H9 (cell line): Measurements from ENCODE around the gene PAM. TPM values are rescaled to one million over a fixed set of nuclear protein-coding genes. Genes with fewer than 3 reads are reported as not detected.

Experiments used
- DNase-seq: peaks from one replicate; pipeline ENCODE4 v3.0.0-alpha.2; 2017
- H2AFZ ChIP-seq: one replicate; pipeline ENCODE4 v1.6.1; 2013; ENCODE audit warnings: mild to moderate bottlenecking, low read length, control low read depth, moderate library complexity
- H2AK5ac ChIP-seq: 2 replicates; pipeline ENCODE4 v1.6.1; 2013; ENCODE audit warnings: low read length, control low read depth, mixed read lengths; ENCODE audit not compliant: insufficient read length
- H2BK120ac ChIP-seq: one replicate; pipeline ENCODE4 v1.6.1; 2013; ENCODE audit warnings: low read depth, mild to moderate bottlenecking, low read length, control low read depth, inconsistent platforms; ENCODE audit not compliant: poor library complexity, severe bottlenecking
- H2BK12ac ChIP-seq: 2 replicates; pipeline ENCODE4 v1.6.1; 2013; ENCODE audit warnings: low read length, control low read depth, mixed read lengths, low read depth; ENCODE audit not compliant: insufficient read length
- H2BK15ac ChIP-seq: 2 replicates; pipeline ENCODE4 v1.6.1; 2013; ENCODE audit warnings: low read depth, low read length, control low read depth
- H2BK20ac ChIP-seq: one replicate; pipeline ENCODE4 v1.6.1; 2013; ENCODE audit warnings: low read depth, mild to moderate bottlenecking, low read length, control low read depth, inconsistent platforms; ENCODE audit not compliant: poor library complexity, severe bottlenecking
- H2BK5ac ChIP-seq: 2 replicates; pipeline ENCODE4 v1.6.1; 2013; ENCODE audit warnings: low read length, control low read depth, mixed read lengths; ENCODE audit not compliant: insufficient read length
- H3K14ac ChIP-seq: 2 replicates; pipeline ENCODE4 v1.6.1; 2013; ENCODE audit warnings: low read length, control low read depth; ENCODE audit not compliant: insufficient read depth
- H3K18ac ChIP-seq: 2 replicates; pipeline ENCODE4 v1.6.1; 2013; ENCODE audit warnings: low read depth, mild to moderate bottlenecking, mixed read lengths, low read length, control low read depth; ENCODE audit not compliant: insufficient read length
- H3K23ac ChIP-seq: 2 replicates; pipeline ENCODE4 v1.6.1; 2013; ENCODE audit warnings: low read length, control low read depth, mixed read lengths, low read depth; ENCODE audit not compliant: insufficient read length
- H3K23me2 ChIP-seq: 2 replicates; pipeline ENCODE4 v1.6.1; 2013; ENCODE audit warnings: low read depth, mild to moderate bottlenecking, mixed read lengths, low read length, control low read depth; ENCODE audit not compliant: insufficient read length, poor library complexity, severe bottlenecking
- H3K27ac ChIP-seq: 2 replicates; pipeline ENCODE4 v1.5.1; 2013; ENCODE audit warnings: low read length, control low read depth, mixed read lengths, low read depth; ENCODE audit not compliant: insufficient read length
- H3K27me3 ChIP-seq: 2 replicates; pipeline ENCODE4 v1.6.1; 2013; ENCODE audit warnings: low read length, control low read depth, inconsistent platforms; ENCODE audit not compliant: insufficient read depth
- H3K4ac ChIP-seq: 2 replicates; pipeline ENCODE4 v1.6.1; 2013; ENCODE audit warnings: low read depth, mild to moderate bottlenecking, control low read depth, inconsistent platforms, low read length, moderate library complexity
- H3K4me1 ChIP-seq: 2 replicates; pipeline ENCODE4 v1.6.1; 2013; ENCODE audit warnings: low read length, control low read depth, inconsistent platforms; ENCODE audit not compliant: insufficient read depth
- H3K4me2 ChIP-seq: 2 replicates; pipeline ENCODE4 v1.6.1; 2013; ENCODE audit warnings: low read length, control low read depth, mixed read lengths; ENCODE audit not compliant: insufficient read length, insufficient read depth
- H3K56ac ChIP-seq: 2 replicates; pipeline ENCODE4 v1.6.1; 2013; ENCODE audit warnings: low read depth, mild to moderate bottlenecking, mixed read lengths, low read length, control low read depth; ENCODE audit not compliant: insufficient read length
- H3K79me1 ChIP-seq: 2 replicates; pipeline ENCODE4 v1.6.1; 2013; ENCODE audit warnings: low read depth, mild to moderate bottlenecking, moderate library complexity, low read length, control low read depth, inconsistent platforms; ENCODE audit not compliant: insufficient read depth, poor library complexity, severe bottlenecking
- H3K79me2 ChIP-seq: 2 replicates; pipeline ENCODE4 v1.6.1; 2013; ENCODE audit warnings: low read length, control low read depth, inconsistent platforms; ENCODE audit not compliant: insufficient read depth
- H3K9ac ChIP-seq: 2 replicates; pipeline ENCODE4 v1.6.1; 2013; ENCODE audit warnings: low read length, control low read depth, mixed read lengths; ENCODE audit not compliant: insufficient read length; ENCODE audit errors: extremely low read depth
- H3K9me3 ChIP-seq: one replicate; pipeline ENCODE4 v1.6.1; 2013; ENCODE audit warnings: low read depth, low read length, inconsistent platforms; ENCODE audit not compliant: control insufficient read depth
- H3T11ph ChIP-seq: one replicate; pipeline ENCODE4 v1.6.1; 2013; ENCODE audit warnings: mild to moderate bottlenecking, low read length, control low read depth, inconsistent platforms
- H4K20me1 ChIP-seq: one replicate; pipeline ENCODE4 v1.6.1; 2013; ENCODE audit not compliant: control insufficient read depth, insufficient read length, insufficient read depth
- H4K5ac ChIP-seq: 2 replicates; pipeline ENCODE4 v1.6.1; 2013; ENCODE audit warnings: low read depth, mild to moderate bottlenecking, mixed read lengths, low read length, control low read depth; ENCODE audit not compliant: insufficient read length
- H4K8ac ChIP-seq: replicated peaks from 2 replicates; pipeline ENCODE4 v1.6.1; 2013; ENCODE audit warnings: low read length, control low read depth, mixed read lengths, low read depth; ENCODE audit not compliant: insufficient read length
- H4K91ac ChIP-seq: 2 replicates; pipeline ENCODE4 v1.6.1; 2013; ENCODE audit warnings: low read depth, mild to moderate bottlenecking, moderate library complexity, mixed read lengths, low read length, control low read depth; ENCODE audit not compliant: insufficient read length
- H3K27ac Mint-ChIP-seq, 3 experiments: 2 replicates in 2 of 3; 3 replicates in 1 of 3; pipeline ENCODE4 v1.8.0; 2020 to 2021; ENCODE audit warnings: mixed read lengths in 3 of 3, mild to moderate bottlenecking in 1 of 3, moderate library complexity in 1 of 3
- H3K27me3 Mint-ChIP-seq: 2 replicates; pipeline ENCODE4 v1.8.0; 2021; ENCODE audit warnings: low read depth, mild to moderate bottlenecking, moderate library complexity, mixed read lengths
- H3K36me3 Mint-ChIP-seq, 3 experiments: 2 replicates in 2 of 3; 3 replicates in 1 of 3; pipeline ENCODE4 v1.8.0; 2020 to 2021; ENCODE audit warnings: low read depth in 3 of 3, mixed read lengths in 3 of 3; ENCODE audit not compliant: insufficient read depth in 1 of 3
- H3K4me1 Mint-ChIP-seq, 2 experiments: 2 replicates each; pipeline ENCODE4 v1.8.0; 2020; ENCODE audit warnings: mixed read lengths in 2 of 2
- H3K4me3 Mint-ChIP-seq, 2 experiments: 2 replicates in 1 of 2; 3 replicates in 1 of 2; pipeline ENCODE4 v1.8.0; 2020 to 2021; ENCODE audit warnings: mild to moderate bottlenecking in 2 of 2, mixed read lengths in 2 of 2, moderate library complexity in 1 of 2
- H3K9me3 Mint-ChIP-seq, 2 experiments: 2 replicates in 1 of 2; 3 replicates in 1 of 2; pipeline ENCODE4 v1.8.0; 2020; ENCODE audit warnings: mild to moderate bottlenecking in 2 of 2, mixed read lengths in 2 of 2, moderate library complexity in 1 of 2
- WGBS: extraction: QIAGEN DNeasy Blood & Tissue Kit; methylation state at CpG from one replicate; pipeline ENCODE4 v1.1.7; 2013; ENCODE audit warnings: missing lambda C conversion rate, low lambda C conversion rate, mixed read lengths; ENCODE audit not compliant: insufficient read length; ENCODE audit errors: extremely low coverage; 5-methylcytosine and 5-hydroxymethylcytosine counted together
- total RNA-seq: library from RNA; stranded (reverse); gene quantifications from 2 replicates; pipeline ENCODE4 v1.2.1, GENCODE V29; 2021
- TF ChIP-seq, protein P1 (sequence below): fragments of 200-600 bp; sonication (generic); conservative IDR thresholded peaks from 3 replicates; pipeline ENCODE4 v1.8.0; 2021; ENCODE audit warnings: antibody characterized with exemption, mild to moderate bottlenecking

Gene PAM
- total RNA-seq, 1 experiment from 2014 or later: 31.5 TPM

DNA sequence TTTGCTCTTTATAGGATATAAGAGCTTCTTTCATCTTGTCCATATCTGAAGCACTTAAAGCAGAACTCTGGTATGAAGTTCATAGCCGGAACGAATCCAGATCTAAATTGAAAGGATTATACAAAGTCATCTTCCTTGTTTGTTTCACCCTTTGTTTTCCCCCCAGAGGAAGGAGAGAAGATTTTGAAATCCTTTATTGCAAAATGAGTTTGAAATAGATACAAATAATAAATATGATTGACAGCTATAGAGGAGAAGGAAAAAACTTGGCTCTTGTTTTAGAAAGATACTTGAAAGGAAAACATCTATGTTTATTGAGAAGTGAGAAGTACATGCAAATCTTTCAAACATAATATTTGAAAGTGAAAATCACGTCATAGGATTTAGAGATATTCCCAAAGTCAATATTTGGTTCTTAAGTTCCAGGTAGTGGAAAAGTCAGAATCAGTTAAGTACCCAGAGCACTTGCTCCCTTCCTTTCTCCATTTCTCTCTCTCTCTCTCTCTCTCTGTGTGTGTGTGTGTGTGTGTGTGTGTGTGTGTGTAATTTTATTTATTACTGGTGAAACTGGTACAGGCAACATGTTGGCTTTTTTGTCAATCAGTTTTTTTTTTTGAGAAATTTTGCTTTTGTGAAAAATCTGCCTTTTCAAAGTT is 27.2 kb downstream of the PAM start:
- H3K4me1 Mint-ChIP-seq: peaks cover 2 to 6% of the 10 kb centered on the region in 2 experiments; a peak in 2 of 4 replicates
- TF ChIP-seq, protein P1, sequence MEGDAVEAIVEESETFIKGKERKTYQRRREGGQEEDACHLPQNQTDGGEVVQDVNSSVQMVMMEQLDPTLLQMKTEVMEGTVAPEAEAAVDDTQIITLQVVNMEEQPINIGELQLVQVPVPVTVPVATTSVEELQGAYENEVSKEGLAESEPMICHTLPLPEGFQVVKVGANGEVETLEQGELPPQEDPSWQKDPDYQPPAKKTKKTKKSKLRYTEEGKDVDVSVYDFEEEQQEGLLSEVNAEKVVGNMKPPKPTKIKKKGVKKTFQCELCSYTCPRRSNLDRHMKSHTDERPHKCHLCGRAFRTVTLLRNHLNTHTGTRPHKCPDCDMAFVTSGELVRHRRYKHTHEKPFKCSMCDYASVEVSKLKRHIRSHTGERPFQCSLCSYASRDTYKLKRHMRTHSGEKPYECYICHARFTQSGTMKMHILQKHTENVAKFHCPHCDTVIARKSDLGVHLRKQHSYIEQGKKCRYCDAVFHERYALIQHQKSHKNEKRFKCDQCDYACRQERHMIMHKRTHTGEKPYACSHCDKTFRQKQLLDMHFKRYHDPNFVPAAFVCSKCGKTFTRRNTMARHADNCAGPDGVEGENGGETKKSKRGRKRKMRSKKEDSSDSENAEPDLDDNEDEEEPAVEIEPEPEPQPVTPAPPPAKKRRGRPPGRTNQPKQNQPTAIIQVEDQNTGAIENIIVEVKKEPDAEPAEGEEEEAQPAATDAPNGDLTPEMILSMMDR: no peak
- Histone ChIP-seq H3K9ac (no peak overlapping the region), H3K4me1 (no peaks in the 10 kb centered on the region), H3K23me2 (no peaks in the 10 kb centered on the region), H4K8ac (no peak overlapping the region), H3K9me3 (no peaks in the 10 kb centered on the region), H2BK5ac (no peak overlapping the region), H3K79me1 (no peaks in the 10 kb centered on the region), H2AFZ (no peak overlapping the region), H2AK5ac (no peak overlapping the region), H3K79me2 (no peaks in the 10 kb centered on the region), H3K14ac (no peak overlapping the region), H3K4me2 (no peak overlapping the region), H3K27me3 (no peaks in the 10 kb centered on the region; the same call in 1 of the 2 replicates), H3K27ac (no peak overlapping the region), H4K5ac (no peak overlapping the region), H4K91ac (no peak overlapping the region), H3T11ph (no peak overlapping the region), H3K4ac (no peak overlapping the region), H3K56ac (no peak overlapping the region), H3K23ac (no peak overlapping the region), H2BK20ac (no peak overlapping the region), H2BK120ac (no peak overlapping the region), H3K18ac (no peak overlapping the region), H4K20me1 (no peaks in the 10 kb centered on the region), H2BK15ac (no peak overlapping the region), H2BK12ac (no peak overlapping the region)
- H3K9me3 Mint-ChIP-seq: peaks cover 4 to 6% of the 10 kb centered on the region in 2 experiments
- H3K4me3 Mint-ChIP-seq: no peak overlapping the region
- no peaks in the 10 kb centered on the region for H3K27me3 Mint-ChIP-seq
- peaks cover 2 to 15% (median 4%) of the 10 kb centered on the region in 3 experiments for H3K36me3 Mint-ChIP-seq
- WGBS: no CpG with 5 or more reads among the region's 3 CpGs
- no peak for DNase-seq
- H3K27ac Mint-ChIP-seq: peak overlapping the region in 1 of 3 experiments; percentile 59; a peak in 1 of 7 replicates
